Ishikawa (cell line): ENCODE measurements around the gene ADCY5.

ENCODE experiments used
- CEBPB ChIP-seq: IDR thresholded peaks from 2 replicates; pipeline ENCODE4 v1.6.1; 2012
- CREB1 ChIP-seq: IDR thresholded peaks from 2 replicates; pipeline ENCODE4 v1.6.1; 2012; ENCODE audit warnings: low read depth
- EGR1 ChIP-seq: IDR thresholded peaks from 2 replicates; pipeline ENCODE4 v1.6.1; 2012
- EP300 ChIP-seq: IDR thresholded peaks from 2 replicates; pipeline ENCODE4 v1.6.1; 2012; ENCODE audit warnings: borderline replicate concordance
- FOXM1 ChIP-seq: IDR thresholded peaks from 2 replicates; pipeline ENCODE4 v1.6.1; 2012; ENCODE audit warnings: low read depth, borderline replicate concordance
- NFIC ChIP-seq: IDR thresholded peaks from 2 replicates; pipeline ENCODE4 v1.6.1; 2012
- RAD21 ChIP-seq: IDR thresholded peaks from 2 replicates; pipeline ENCODE4 v1.6.1; 2012; ENCODE audit warnings: low read depth
- TAF1 ChIP-seq: IDR thresholded peaks from 2 replicates; pipeline ENCODE4 v1.6.1; 2012; ENCODE audit warnings: low read depth, mild to moderate bottlenecking
- TCF12 ChIP-seq: IDR thresholded peaks from 2 replicates; pipeline ENCODE4 v1.6.1; 2012; ENCODE audit warnings: low read depth
- TEAD4 ChIP-seq: IDR thresholded peaks from 2 replicates; pipeline ENCODE4 v1.6.1; 2012
- YY1 ChIP-seq: IDR thresholded peaks from 2 replicates; pipeline ENCODE4 v1.6.1; 2012; ENCODE audit warnings: low read depth
- ZBTB7A ChIP-seq: IDR thresholded peaks from 2 replicates; pipeline ENCODE4 v1.6.1; 2012; ENCODE audit warnings: low read depth
- TF ChIP-seq, protein P1 (sequence below): IDR thresholded peaks from 2 replicates; pipeline ENCODE4 v1.6.1; 2012
- TF ChIP-seq, protein P2 (sequence below): IDR thresholded peaks from 2 replicates; pipeline ENCODE4 v1.6.1; 2012
- TF ChIP-seq, protein P3 (sequence below): IDR thresholded peaks from 2 replicates; pipeline ENCODE4 v1.6.1; 2012; ENCODE audit warnings: low read depth, mild to moderate bottlenecking

Gene ADCY5

DNA sequence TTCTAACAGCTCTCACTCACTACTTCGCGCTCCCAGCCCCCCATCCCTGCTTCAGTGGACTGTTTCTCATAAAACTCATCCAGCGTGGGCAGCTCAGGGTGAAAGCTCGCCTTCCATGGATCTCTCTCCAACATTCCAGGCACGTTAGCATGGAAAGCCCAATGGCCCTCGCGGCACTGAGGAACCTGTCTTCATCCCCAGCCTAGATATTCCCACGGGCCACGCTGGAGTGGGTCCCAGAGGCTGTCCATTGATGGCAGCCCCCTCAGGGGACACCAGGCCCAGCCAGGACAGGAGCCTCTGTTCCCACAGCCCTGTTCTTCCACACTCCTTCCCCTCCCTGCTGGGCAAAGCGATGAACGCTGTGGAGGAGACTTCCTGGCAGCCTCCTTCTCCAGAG is 126.0 kb downstream of the ADCY5 start:
- TF ChIP-seq, protein P1, sequence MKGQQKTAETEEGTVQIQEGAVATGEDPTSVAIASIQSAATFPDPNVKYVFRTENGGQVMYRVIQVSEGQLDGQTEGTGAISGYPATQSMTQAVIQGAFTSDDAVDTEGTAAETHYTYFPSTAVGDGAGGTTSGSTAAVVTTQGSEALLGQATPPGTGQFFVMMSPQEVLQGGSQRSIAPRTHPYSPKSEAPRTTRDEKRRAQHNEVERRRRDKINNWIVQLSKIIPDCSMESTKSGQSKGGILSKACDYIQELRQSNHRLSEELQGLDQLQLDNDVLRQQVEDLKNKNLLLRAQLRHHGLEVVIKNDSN, result no peak
- TF ChIP-seq TAF1, result no peak
- TF ChIP-seq, protein P2, sequence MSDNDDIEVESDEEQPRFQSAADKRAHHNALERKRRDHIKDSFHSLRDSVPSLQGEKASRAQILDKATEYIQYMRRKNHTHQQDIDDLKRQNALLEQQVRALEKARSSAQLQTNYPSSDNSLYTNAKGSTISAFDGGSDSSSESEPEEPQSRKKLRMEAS, result no peak
- TF ChIP-seq FOXM1, result no peak

DNA sequence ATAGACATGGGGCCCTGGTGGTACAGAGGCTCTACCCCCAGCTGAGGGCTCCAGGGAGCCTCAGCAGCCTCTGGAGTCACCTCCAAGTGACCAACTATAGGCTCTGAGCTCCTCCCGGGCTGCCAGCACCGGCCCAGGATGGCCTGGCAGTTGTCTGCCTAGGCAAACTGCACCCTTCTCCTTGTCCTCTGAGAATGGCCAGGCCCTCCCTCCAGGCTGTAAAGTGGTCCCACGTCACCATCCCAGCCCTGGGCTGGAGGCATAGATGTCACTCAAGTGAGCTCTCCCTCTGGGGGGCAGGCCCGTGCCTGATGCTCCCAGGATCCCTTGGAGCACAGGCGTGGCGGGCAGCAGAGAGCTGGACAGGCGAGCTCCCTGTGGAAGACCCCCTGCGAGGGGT is 127.1 kb downstream of the ADCY5 start:
- TF ChIP-seq, protein P2, result no peak
- TF ChIP-seq CREB1 (no peak), TAF1 (no peak), CEBPB (no peak), TEAD4 (no peak), TCF12 (no peak), RAD21 (no peak), NFIC (no peak), EP300 (no peak), EGR1 (no peak), ZBTB7A (no peak), FOXM1 (no peak), YY1 (no peak)
- TF ChIP-seq, protein P1, result no peak
- TF ChIP-seq, protein P3, sequence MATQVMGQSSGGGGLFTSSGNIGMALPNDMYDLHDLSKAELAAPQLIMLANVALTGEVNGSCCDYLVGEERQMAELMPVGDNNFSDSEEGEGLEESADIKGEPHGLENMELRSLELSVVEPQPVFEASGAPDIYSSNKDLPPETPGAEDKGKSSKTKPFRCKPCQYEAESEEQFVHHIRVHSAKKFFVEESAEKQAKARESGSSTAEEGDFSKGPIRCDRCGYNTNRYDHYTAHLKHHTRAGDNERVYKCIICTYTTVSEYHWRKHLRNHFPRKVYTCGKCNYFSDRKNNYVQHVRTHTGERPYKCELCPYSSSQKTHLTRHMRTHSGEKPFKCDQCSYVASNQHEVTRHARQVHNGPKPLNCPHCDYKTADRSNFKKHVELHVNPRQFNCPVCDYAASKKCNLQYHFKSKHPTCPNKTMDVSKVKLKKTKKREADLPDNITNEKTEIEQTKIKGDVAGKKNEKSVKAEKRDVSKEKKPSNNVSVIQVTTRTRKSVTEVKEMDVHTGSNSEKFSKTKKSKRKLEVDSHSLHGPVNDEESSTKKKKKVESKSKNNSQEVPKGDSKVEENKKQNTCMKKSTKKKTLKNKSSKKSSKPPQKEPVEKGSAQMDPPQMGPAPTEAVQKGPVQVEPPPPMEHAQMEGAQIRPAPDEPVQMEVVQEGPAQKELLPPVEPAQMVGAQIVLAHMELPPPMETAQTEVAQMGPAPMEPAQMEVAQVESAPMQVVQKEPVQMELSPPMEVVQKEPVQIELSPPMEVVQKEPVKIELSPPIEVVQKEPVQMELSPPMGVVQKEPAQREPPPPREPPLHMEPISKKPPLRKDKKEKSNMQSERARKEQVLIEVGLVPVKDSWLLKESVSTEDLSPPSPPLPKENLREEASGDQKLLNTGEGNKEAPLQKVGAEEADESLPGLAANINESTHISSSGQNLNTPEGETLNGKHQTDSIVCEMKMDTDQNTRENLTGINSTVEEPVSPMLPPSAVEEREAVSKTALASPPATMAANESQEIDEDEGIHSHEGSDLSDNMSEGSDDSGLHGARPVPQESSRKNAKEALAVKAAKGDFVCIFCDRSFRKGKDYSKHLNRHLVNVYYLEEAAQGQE, result no peak

DNA sequence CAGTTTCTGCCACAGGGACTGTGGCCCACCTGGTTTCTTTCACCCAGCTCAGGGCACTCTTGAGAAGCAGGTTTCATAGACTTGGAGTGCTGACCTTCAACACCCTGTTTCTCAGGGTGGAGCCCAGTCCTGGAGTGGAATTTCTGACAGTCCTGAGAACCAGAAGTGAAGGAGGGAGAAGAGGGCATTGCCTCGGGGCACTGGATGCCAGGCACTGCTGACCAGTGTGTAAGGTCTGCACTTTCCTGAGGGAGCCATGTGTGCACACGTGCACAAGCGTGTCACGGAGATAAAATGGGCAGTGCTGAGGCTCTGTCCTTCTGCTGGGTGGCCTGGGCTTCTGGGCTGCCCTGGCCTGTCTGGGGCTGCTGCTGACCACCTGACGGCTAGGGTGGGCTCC is 128.7 kb downstream of the ADCY5 start:
- no peak for TF ChIP-seq TEAD4
- no peak for TF ChIP-seq CEBPB
- TF ChIP-seq CREB1, result no peak
- TF ChIP-seq YY1, result no peak
- TF ChIP-seq TAF1, result no peak
- TF ChIP-seq RAD21, result no peak
- TF ChIP-seq EGR1, result no peak
- TF ChIP-seq, protein P3, result no peak
- TF ChIP-seq TCF12, result no peak
- TF ChIP-seq, protein P2, result no peak
- TF ChIP-seq ZBTB7A, result no peak
- TF ChIP-seq FOXM1, result no peak
- TF ChIP-seq, protein P1, result no peak
- no peak for TF ChIP-seq NFIC
- no peak for TF ChIP-seq EP300

DNA sequence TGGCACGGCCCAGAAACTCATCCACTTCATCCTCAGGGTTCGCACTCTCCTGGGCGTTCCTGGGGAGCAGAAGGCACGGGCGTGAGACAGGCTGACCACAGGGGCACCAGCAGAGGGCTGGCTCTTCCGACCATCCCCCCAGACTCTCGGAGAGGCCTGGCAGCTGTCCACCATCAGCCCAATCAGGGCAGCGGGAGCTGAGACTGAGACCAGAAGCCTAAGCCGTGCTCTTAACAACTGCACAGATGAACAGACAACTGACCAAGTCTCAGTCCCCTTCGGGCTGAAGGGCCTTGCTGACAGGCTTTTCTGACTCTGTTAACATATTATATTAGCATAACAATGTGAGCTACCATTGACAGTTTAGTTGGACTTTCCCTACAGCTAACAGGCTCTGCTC is 129.1 kb downstream of the ADCY5 start:
- TF ChIP-seq FOXM1, result no peak
- TF ChIP-seq, protein P1, result no peak
- no peak for TF ChIP-seq ZBTB7A
- TF ChIP-seq TCF12, result no peak
- no peak for TF ChIP-seq TAF1
- TF ChIP-seq, protein P2, result no peak
- TF ChIP-seq, protein P3, result no peak
- TF ChIP-seq CEBPB, result no peak
- TF ChIP-seq YY1, result no peak
- no peak for TF ChIP-seq TEAD4
- TF ChIP-seq EGR1, result no peak
- no peak for TF ChIP-seq RAD21
- no peak for TF ChIP-seq EP300
